HepG2 (cell line): Measurements from ENCODE around the gene AADACL2. TPM values are rescaled to one million over a fixed set of nuclear protein-coding genes. Genes with fewer than 3 reads are reported as not detected.

ENCODE experiments used
- ETV5 ChIP-seq: IDR thresholded peaks from 2 replicates; pipeline ENCODE4 v1.6.1; 2018; ENCODE audit warnings: missing biosample characterization, missing genetic modification reagents, inconsistent platforms, borderline replicate concordance
- FOSL2 ChIP-seq: sonication (generic); formaldehyde crosslinking; IDR thresholded peaks from 2 replicates; pipeline ENCODE4 v1.4.0; 2020; ENCODE audit warnings: missing genetic modification reagents
- FOXK1 ChIP-seq: sonication (generic); formaldehyde crosslinking; IDR thresholded peaks from 2 replicates; pipeline ENCODE4 v1.4.0; 2020; ENCODE audit warnings: low read depth, missing genetic modification reagents, borderline replicate concordance
- FOXO1 ChIP-seq: sonication (generic); formaldehyde crosslinking; IDR thresholded peaks from 2 replicates; pipeline ENCODE4 v1.4.0; 2020; ENCODE audit warnings: missing genetic modification reagents
- FOXP1 ChIP-seq, 2 experiments: fragments of 450-650 bp in 1 of 2; IDR thresholded peaks; 2 replicates each; pipeline ENCODE4 v1.6.1; 2017 to 2018; ENCODE audit warnings: antibody characterized with exemption in 1 of 2
- FOXP4 ChIP-seq: sonication (generic); formaldehyde crosslinking; IDR thresholded peaks from 2 replicates; pipeline ENCODE4 v1.4.0; 2020; ENCODE audit warnings: missing genetic modification reagents
- HNF1A ChIP-seq, 2 experiments: sonication (generic) in 1 of 2; formaldehyde crosslinking in 1 of 2; IDR thresholded peaks; 2 replicates each; pipeline versions ENCODE4 v1.4.0 to v1.6.1; 2016 to 2020; ENCODE audit warnings: borderline replicate concordance in 1 of 2, low read depth in 1 of 2, mild to moderate bottlenecking in 1 of 2, missing genetic modification reagents in 1 of 2
- HNF4G ChIP-seq, 2 experiments: sonication (generic) in 1 of 2; formaldehyde crosslinking in 1 of 2; IDR thresholded peaks; 2 replicates each; pipeline versions ENCODE4 v1.4.0 to v1.6.1; 2011 to 2020; ENCODE audit warnings: borderline replicate concordance in 2 of 2, low read depth in 2 of 2, mild to moderate bottlenecking in 2 of 2, low read length in 1 of 2, missing genetic modification reagents in 1 of 2, moderate library complexity in 1 of 2
- IRF2 ChIP-seq: IDR thresholded peaks from 2 replicates; pipeline ENCODE4 v1.6.1; 2018; ENCODE audit warnings: missing genetic modification reagents, missing compliant biosample characterization
- NCOA2 ChIP-seq: sonication (generic); formaldehyde crosslinking; IDR thresholded peaks from 2 replicates; pipeline ENCODE4 v1.8.0; 2022; ENCODE audit warnings: inconsistent platforms
- NCOA5 ChIP-seq: sonication (generic); formaldehyde crosslinking; IDR thresholded peaks from 2 replicates; pipeline ENCODE4 v1.4.0; 2020; ENCODE audit warnings: missing genetic modification reagents
- PRDM15 ChIP-seq: sonication (generic); formaldehyde crosslinking; IDR thresholded peaks from 2 replicates; pipeline ENCODE4 v1.4.0; 2020; ENCODE audit warnings: missing genetic modification reagents
- RBFOX2 ChIP-seq: fragments of 200-400 bp; formaldehyde crosslinking; IDR thresholded peaks from 2 replicates; pipeline ENCODE4 v1.6.1; 2017; ENCODE audit warnings: low read depth, mild to moderate bottlenecking, low read length
- REPIN1 ChIP-seq: sonication (generic); formaldehyde crosslinking; IDR thresholded peaks from 2 replicates; pipeline ENCODE4 v1.8.0; 2022; ENCODE audit warnings: missing genetic modification reagents, low read depth, mild to moderate bottlenecking, borderline replicate concordance
- RXRA ChIP-seq: sonication (generic); formaldehyde crosslinking; IDR thresholded peaks from 2 replicates; pipeline ENCODE4 v1.5.1; 2020; ENCODE audit warnings: missing genetic modification reagents
- RXRB ChIP-seq: IDR thresholded peaks from 2 replicates; pipeline ENCODE4 v1.6.1; 2016; ENCODE audit warnings: borderline replicate concordance, missing genetic modification reagents, missing compliant biosample characterization
- SAP130 ChIP-seq: IDR thresholded peaks from 2 replicates; pipeline ENCODE4 v1.6.1; 2016; ENCODE audit warnings: low read depth
- SOX5 ChIP-seq: IDR thresholded peaks from 2 replicates; pipeline ENCODE4 v1.6.1; 2016; ENCODE audit warnings: borderline replicate concordance
- TARDBP ChIP-seq: sonication (generic); formaldehyde crosslinking; IDR thresholded peaks from 2 replicates; pipeline ENCODE4 v1.8.0; 2022; ENCODE audit warnings: mild to moderate bottlenecking, missing genetic modification reagents
- ZFYVE20 ChIP-seq: sonication (generic); formaldehyde crosslinking; IDR thresholded peaks from 2 replicates; pipeline ENCODE4 v1.8.0; 2023; ENCODE audit warnings: low read depth, mild to moderate bottlenecking, moderate library complexity, missing genetic modification reagents, borderline replicate concordance
- ZNF792 ChIP-seq: IDR thresholded peaks from 2 replicates; pipeline ENCODE4 v1.6.1; 2016
- polyA plus RNA-seq, 8 experiments: library from polyadenylated mRNA; depleted of rRNA in 3 of 8; stranded (reverse) in 7 of 8; unstranded in 1 of 8; fragments of >200 nt; fragmentation: Illumina TruSeq in 4 of 8; extraction: Trizol in 4 of 8; gene quantifications; 2 replicates each; pipeline versions ENCODE4 v1.2.1 to v1.2.3, GENCODE V29; 2011 to 2016; ENCODE audit warnings: low read depth in 4 of 8, missing spikeins in 1 of 8, mixed read lengths in 1 of 8; ENCODE audit not compliant: insufficient read depth in 1 of 8
- total RNA-seq, 5 experiments: library from RNA; depleted of rRNA; stranded (reverse); fragments of >200 nt; fragmentation: Illumina TruSeq; extraction: Trizol; gene quantifications; 2 replicates each; pipeline ENCODE4 v1.2.3, GENCODE V29; 2016; ENCODE audit warnings: low read depth in 1 of 5

Gene AADACL2
- total and polyA plus RNA-seq, 2 of the 13 experiments (the other 11 are each of a cell fraction or from before 2014, with no cell fraction given) = not detected

- TF ChIP-seq PRDM15 (no peak), FOXP1 (IDR thresholded peaks at IDR 0.05) (no peak), FOXP1 (CRISPR knock-in tag; IDR thresholded peaks at IDR 0.05) (no peak), TARDBP (peak; percentile 53; the same call in 1 of the 2 replicates), ZFYVE20 (no peak), ETV5 (peak; percentile 30; the same call in 1 of the 2 replicates), NCOA2 (CRISPR knock-in tag) (peak; percentile 71), SOX5 (CRISPR knock-in tag) (peak; percentile 74; the same call in 1 of the 2 replicates), FOSL2 (CRISPR knock-in tag) (peak; percentile 46; the same call in 1 of the 2 replicates), FOXO1 (peak; percentile 43; the same call in 1 of the 2 replicates), RXRB (CRISPR knock-in tag) (peak; percentile 91), RXRA (CRISPR knock-in tag) (peak; percentile 85), RBFOX2 (peak; percentile 40), ZNF792 (no peak; the same call in 1 of the 2 replicates), HNF1A (IDR thresholded peaks at IDR 0.05; ENCODE audit: low read depth) (peak; percentile 25; the same call in 1 of the 2 replicates), HNF1A (CRISPR knock-in tag; IDR thresholded peaks at IDR 0.05; ENCODE audit: borderline replicate concordance) (no peak), FOXP4 (CRISPR knock-in tag) (peak; percentile 62; the same call in 1 of the 2 replicates), IRF2 (CRISPR knock-in tag) (peak; percentile 28; the same call in 1 of the 2 replicates), FOXK1 (CRISPR knock-in tag) (peak; percentile 73), HNF4G (IDR thresholded peaks at IDR 0.05; ENCODE audit: borderline replicate concordance, low read depth, low read length) (peak; percentile 26; the same call in 1 of the 2 replicates), HNF4G (CRISPR knock-in tag; IDR thresholded peaks at IDR 0.05; ENCODE audit: borderline replicate concordance, low read depth) (no peak), NCOA5 (no peak), SAP130 (CRISPR knock-in tag) (peak; percentile 35), REPIN1 (0 out of 2 replicates have a peak, but pooled peaks have one; percentile 11)
Observed at GRCh38 chr3:151770956-151771355, 37.2 kb downstream of the AADACL2 start (continued).
